ENCODE data around the gene GRIA4.
"Not testable (repeated sequence)": the region's sequence is repeated elsewhere in the genome, so short reads cannot be mapped to it uniquely, and the experiment has no call there.

Gene GRIA4

DNA sequence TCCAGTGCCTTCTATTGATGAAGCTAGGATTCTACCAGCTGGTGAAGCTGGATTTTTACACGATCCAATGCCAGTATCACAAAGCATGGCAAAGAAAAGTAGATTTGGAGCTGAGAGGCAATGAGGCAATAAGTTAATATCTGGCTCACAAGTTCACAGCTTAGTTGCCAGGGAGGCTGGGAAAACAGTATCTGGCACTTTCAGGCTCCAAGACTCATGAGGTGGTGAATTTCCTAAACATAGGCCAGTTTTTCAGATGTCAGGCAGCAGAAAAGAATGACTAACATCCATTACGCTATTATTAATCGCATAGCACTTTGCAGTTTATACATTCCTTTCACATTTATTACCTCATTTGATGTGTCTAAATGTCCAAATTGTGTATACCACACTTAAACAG, 122.7 kb downstream of the GRIA4 start:
- no peak for DNase-seq

- DNase-seq: no peak
These were observed 124.6 kb downstream of the GRIA4 start for GRCh38 chr11:105734426-105734825.

GRCh38 chr11:105738251-105738650, 128.4 kb downstream of the GRIA4 start:
- no peak for DNase-seq

GRCh38 chr11:105738986-105739795, 129.3 kb downstream of the GRIA4 start:
- DNase-seq: peak; percentile 20

GRCh38 chr11:105740164-105740903, 130.5 kb downstream of the GRIA4 start:
- no peak for DNase-seq

DNA sequence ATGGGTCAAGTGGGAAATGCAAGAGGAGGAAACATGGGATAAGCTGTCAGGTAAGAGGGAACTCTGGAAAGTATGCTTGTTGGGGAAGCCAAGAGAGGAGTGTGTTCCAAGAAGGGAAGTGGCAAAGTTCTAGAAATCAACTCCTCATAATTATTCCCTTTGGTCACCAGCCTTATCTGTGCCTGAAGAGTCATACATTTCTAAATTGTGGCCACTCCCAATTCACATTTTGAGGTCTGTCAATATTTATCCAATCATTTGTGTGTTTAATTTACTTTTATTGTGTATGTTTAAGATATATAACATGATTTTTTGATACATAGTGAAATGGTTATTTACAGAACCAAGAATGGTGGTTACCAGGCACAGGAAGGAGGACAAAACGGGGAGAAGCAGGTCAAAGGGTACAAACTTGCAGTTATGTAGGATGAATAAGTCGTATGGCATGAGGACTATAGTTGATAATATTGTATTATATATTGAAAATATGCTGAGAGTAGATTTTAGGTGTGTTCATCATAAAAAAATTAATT, 131.7 kb downstream of the GRIA4 start:
- no peak for DNase-seq

DNA sequence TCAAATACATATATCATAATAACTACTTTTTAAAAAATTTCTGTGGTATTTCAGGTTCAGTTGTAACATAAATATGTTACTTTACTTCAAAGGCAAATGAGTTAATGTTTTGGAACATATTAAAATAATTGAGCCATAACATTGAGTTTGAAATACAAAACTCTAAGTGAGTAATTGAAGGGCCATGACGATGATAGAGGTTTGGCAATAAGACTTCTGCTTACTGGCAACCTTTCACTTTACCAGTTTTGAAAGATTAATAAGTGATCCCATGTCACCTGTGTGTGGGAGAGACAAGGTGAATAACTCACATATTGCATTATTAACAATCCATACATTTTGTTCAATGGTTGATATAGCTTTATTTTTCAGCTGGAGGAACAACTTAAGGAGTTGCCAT, 144.4 kb downstream of the GRIA4 start:
- no peak for DNase-seq

DNA sequence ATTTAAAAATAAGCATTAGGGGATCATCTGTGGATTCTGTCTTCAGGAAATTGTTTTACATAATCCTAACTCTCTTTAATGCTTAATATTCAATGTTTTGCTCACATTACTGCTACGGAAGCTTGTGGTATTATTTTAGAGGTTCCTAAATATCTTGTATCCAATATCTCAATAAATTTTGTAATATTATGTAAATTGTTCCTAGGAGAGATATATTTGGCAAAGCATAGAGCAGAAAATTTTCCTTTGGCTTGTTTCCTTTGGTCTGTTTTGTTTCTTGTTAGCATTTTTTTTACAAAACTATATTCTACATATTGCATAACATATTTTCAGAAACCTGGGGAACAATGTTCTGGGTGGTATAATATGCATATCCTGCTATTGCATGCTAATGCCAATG, 144.8 kb downstream of the GRIA4 start:
- DNase-seq: no peak

- no peak for DNase-seq
These were observed 147.2 kb downstream of the GRIA4 start for GRCh38 chr11:105757107-105757506.

- no peak for DNase-seq
These were observed 153.7 kb downstream of the GRIA4 start for GRCh38 chr11:105763594-105763993.

- DNase-seq: peak; percentile 6
These were observed 158.1 kb downstream of the GRIA4 start for GRCh38 chr11:105767931-105768330.

- DNase-seq: no peak
These were observed 159.8 kb downstream of the GRIA4 start for GRCh38 chr11:105769627-105770026.

DNA sequence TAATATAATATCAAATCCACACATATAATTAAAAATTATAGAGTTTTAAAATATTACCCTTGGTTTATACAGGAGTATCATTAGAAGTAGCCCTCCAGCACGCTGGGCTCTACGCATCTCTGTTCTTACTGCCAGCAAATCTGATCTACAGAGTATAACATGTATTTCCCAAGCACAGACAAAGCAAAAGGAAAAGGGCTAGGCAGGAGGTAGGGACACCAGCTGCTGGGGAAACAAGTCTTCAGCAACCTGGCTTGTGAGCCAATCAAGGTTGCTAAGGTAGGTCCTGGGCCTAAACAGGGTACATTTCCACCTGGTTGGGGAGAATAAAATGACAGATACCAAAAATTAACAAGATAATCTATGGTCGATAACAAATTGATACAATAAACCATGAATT, 163.6 kb downstream of the GRIA4 start:
- not testable (repeated sequence) for DNase-seq

- no peak for DNase-seq
These were observed 165.0 kb downstream of the GRIA4 start for GRCh38 chr11:105774899-105775298.

DNA sequence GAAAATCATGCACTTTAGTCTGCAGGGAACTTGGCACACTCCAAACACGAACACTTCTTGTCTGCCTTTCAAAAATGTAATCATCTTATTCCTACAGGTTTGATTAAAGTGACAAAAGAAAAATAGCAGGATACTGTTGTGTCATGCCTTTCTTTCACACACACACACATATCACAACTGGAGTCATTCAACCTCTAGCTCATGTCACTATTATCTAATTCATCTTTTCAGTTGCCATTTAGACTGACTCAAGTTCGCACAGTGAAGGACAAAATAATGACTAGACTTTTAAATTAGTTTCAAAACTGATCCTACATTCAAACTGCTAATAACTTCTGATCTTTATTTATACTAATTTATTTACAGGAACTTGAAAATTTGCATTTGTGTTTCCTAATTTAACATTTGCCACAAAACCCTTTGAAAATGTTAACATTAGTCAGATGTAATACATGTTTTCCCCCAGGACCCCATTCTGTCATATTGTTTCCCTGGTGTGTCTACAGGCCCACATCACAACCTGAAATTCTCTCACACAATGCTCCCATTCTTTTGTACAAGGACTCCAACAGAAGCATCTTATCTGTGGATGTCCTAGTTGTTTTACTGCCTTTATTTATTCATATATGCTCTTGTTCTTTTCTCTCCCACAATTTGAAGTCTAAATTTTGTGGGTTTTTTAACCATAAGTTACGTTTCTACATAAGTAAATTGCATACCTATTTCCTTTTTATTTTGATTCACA, 171.1 kb downstream of the GRIA4 start:
- no peak for DNase-seq

DNA sequence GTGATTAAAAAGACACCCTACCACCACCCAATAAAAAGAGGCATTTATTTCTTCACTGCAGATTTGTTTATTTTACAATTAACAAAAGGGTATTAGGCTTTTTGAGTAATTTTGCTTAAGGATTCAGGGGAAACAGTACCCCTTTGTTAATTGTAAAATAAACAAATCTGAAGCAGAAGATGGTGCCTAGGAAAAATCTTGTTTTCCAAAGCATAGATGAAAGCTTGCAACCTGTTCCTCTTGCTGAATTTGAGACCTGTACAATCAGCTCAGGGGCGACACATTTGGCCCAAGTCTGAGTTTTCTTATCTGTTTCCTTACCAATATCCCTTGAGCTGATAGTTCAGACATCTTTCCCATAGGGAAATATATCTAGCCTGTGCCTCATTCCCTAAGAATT, 171.9 kb downstream of the GRIA4 start:
- DNase-seq: peak; percentile 60

DNA sequence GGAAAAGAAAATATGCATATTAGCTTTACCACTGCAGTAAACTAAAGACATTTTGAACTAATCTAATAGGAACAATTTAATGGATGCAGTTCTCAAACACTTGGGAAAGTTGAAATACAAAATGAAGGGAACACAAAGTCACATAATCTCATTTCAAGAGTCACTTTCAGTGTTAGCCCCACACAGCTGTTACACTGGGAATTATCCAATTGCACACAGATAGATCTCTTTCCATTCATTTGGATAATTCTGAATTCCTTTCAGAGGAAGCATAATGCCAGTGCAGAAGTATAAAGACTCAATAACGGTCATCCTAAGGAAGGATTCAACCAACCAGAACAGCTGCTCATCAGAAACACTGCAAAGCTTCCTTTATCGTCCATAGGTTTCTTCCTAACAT, 173.3 kb downstream of the GRIA4 start:
- DNase-seq: no peak

DNA sequence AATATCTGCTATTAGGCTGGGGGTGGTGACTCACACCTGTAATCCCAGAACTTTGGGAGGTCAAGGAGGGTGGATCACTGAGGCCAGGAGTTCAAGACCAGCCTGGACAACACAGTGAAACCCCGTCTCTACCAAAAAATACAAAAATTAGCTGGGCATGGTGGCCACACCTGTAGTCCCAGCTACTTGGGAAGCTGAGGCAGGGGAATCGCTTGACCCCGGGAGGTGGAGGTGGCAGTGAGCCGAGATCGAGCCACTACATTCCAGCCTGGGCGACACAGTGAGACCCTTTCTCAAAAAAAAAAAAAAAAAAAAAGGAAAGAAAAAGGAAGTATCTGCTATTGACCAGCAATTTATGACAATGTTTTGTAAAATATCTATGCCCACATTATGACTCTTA, 176.0 kb downstream of the GRIA4 start:
- DNase-seq: not testable (repeated sequence)

DNA sequence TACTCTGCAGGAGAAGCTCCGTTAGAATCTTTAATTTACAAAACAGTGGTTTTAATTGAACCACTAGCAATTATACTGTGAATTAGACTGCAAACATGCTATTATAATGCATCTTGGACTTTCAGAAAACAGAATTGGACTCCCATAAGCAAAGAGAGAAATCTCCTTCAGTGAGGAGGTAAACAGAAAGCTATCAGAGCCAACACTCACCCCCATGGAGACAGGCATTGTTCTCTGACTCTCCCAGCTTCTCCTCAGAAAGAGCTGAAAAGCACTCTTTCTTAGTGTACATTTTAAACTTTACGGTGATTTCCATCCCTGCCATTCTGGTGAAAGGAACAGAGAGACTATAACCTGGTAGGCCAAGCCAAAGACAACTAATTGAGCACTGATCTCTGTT, 176.9 kb downstream of the GRIA4 start:
- no peak for DNase-seq

DNA sequence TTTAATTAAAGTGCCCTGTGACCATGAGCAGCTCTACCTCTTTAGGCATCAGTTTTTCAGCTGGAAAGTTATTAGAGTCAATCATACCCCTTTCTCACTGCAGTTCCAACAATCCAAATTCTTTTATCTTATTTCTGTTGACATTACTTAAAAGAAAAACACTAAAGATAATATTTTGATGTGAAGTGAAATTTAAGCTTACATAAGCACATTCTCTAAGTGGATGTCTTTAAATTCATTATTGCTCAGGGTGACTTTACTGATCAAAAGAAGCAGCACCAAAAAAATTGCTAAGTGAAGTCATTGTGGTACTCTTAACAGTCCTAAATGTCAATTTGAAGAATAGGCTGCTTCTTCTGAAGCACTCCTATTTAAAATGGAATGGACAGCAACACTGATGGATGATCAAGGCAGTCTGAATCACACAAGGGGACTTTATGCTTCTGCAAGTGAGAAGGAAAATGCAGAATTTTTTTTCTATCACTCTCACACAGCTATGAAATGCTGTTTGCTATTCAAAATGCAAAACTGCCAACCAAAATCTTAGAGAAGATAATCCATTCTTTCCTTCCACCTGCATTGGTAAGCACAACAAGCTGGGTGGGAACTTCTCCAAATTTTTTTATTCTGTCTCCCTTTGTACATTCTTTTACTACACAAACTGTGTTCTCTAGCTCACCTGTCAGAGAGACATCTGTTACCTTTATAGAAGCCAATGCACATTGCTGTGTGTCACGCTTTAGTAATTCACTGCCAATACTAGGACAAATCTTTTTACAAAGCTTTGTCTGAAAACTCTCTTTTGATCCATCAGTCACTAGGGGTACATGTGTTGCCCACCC, 179.9 kb downstream of the GRIA4 start:
- no peak for DNase-seq

DNA sequence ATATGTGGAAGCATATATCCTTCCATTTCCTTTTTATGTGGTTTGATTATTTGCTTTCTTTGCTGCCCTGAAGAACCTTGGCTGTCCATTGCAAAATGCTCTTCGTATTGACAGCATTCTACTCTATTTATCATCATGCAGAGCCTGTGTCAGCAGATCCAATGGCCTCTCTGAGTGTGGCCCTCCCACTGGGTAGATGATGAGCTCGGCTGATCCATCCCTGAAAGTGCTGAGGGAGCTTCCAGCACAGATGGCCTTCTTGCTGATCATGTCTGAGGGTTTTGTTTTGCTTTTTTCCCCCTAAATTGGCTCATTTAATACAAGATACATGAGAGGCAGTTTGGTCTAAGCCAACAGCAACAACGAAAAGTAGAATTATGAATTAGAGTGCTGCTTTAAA, 181.0 kb downstream of the GRIA4 start:
- DNase-seq: no peak

DNA sequence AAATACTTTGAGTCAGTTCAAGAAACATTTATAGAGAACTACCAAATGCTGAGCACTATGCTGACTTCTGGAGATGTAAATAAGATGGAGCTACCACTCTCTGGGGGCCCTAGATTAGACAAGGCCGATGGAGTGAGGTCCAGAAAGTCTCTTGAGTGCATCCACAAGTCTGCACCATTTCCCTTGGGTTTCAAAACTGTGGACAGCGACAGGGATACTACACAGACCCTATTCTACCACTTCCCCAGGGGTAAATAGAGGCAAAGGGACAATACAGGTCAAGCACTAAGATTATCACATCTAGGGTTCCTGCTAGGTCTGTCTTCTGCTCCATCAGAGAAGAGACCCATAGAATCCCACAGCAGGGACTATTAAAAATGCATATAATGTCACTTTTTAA, 183.2 kb downstream of the GRIA4 start:
- DNase-seq: no peak

- no peak for DNase-seq
These were observed 189.4 kb downstream of the GRIA4 start for GRCh38 chr11:105799263-105799662.
